Esophagus muscularis mucosa (tissue), 4 donors: Measurements from ENCODE around the gene CAMK1G.

Source experiments
- CTCF ChIP-seq, 3 experiments: fragments of 200-600 bp in 2 of 3; fragments of 450-650 bp in 1 of 3; sonication (generic) in 2 of 3; IDR thresholded peaks; one replicate each; pipeline ENCODE4 v1.5.1; 2017 to 2019; ENCODE audit warnings: antibody characterized with exemption in 3 of 3, mild to moderate bottlenecking in 2 of 3, moderate library complexity in 1 of 3
- EP300 ChIP-seq: sonication (generic); formaldehyde crosslinking; IDR thresholded peaks from one replicate; pipeline ENCODE4 v1.6.1; 2017; ENCODE audit warnings: antibody characterized with exemption
- POLR2A ChIP-seq: fragments of 450-650 bp; IDR thresholded peaks from one replicate; pipeline ENCODE4 v1.6.1; 2017; ENCODE audit warnings: antibody characterized with exemption, moderate library complexity, mild to moderate bottlenecking, low read depth
- POLR2AphosphoS5 ChIP-seq, 2 donors: sonication (generic); formaldehyde crosslinking; IDR thresholded peaks; one replicate each; pipeline ENCODE4 v1.6.1; 2017; ENCODE audit warnings: antibody characterized with exemption in 2 of 2

GRCh38 chr1:209594440-209594839 is 10.9 kb downstream of the CAMK1G start:
- TF ChIP-seq POLR2A (no peak), CTCF (IDR thresholded peaks at IDR 0.05) (no peak), POLR2AphosphoS5 (IDR thresholded peaks at IDR 0.05) (no peak), EP300 (no peak)
